ENCODE results near the gene MOCS3.

MOCS3 gene

GRCh38 chr20:50996901-50997865, 38.6 kb downstream of the MOCS3 start:
- peaks cover 43% of the 10 kb centered on the region for H3K27me3 Mint-ChIP-seq (ENCODE audit: low read depth)
- H3K36me3 Mint-ChIP-seq (ENCODE audit: low read depth): no peaks in the 10 kb centered on the region
- H3K4me1 Mint-ChIP-seq: no peaks in the 10 kb centered on the region
- no peak overlapping the region for H3K4me3 Mint-ChIP-seq
- TF ChIP-seq CTCF (IDR thresholded peaks at IDR 0.05; ENCODE audit: unreplicated experiment in 3 of 3): no peak
- H3K27ac Mint-ChIP-seq: no peak overlapping the region
- no peaks in the 10 kb centered on the region for H3K9me3 Mint-ChIP-seq

DNA sequence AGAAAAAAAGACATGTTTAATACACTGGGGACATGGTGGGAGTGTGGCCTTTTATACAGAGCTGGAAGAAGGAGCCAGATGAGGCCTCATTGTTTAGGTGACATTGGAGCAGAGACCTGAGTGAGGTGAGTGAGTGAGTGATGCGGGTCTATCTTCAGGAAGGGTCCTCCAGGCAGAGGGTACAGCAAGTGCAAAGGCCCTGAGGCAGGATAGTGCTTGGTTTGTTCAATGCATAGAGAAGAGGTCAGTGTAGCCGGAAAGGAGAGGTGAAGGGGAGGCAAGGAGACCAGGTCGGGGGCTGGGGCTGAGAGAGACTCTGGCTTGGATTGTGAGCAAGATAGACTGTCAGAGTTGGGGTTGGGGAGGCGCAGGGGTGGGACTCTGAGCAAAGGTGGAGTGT, 40.7 kb downstream of the MOCS3 start:
- no peak overlapping the region for H3K27ac Mint-ChIP-seq
- no peak overlapping the region for H3K4me3 Mint-ChIP-seq
- peaks cover 32% of the 10 kb centered on the region for H3K27me3 Mint-ChIP-seq (ENCODE audit: low read depth)
- no peaks in the 10 kb centered on the region for H3K9me3 Mint-ChIP-seq
- TF ChIP-seq CTCF (IDR thresholded peaks at IDR 0.05; ENCODE audit: unreplicated experiment in 3 of 3): no peak
- H3K36me3 Mint-ChIP-seq (ENCODE audit: low read depth): no peaks in the 10 kb centered on the region
- H3K4me1 Mint-ChIP-seq: peaks cover 7% of the 10 kb centered on the region

DNA sequence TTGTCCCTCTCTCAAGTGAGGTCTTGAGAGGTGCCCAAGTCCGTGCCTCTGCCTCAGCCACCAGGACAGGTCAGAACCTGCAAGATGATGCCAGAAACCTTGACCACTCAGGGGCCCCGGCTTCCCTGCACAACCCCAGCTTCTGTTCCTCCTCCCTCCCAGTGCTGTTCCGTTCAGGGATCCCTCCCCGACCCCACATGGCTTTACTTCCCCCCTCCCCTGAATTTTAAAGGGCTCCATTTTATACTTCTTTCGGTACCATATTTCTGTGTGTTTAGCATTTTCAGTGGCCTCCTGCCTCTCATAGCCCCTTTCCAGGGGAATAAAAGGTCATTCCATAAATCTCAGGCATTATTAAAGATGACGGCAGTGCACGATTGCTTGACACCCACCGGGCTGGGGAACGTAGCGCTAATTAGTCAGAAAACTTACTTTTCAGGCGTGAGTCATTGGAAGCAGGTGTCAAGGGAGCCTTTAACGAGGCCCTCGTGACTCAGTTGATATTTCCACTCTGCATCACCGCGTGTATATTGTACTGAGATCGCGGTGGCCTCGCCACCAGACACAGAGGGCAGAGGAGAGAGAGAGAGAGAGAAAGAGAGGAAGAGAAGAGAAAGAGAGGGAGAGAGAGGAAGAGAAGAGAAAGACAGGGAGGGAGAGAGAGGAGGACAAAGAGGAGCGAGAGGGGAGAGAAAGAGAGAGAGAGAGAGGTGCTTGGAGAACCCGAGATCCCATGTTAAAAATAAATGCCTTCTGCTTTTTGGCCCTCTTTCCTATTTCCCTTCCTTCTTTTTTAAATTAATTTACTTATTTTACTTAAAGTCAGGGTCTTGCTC, 43.0 kb downstream of the MOCS3 start:
- H3K27ac Mint-ChIP-seq: no peak overlapping the region
- no peak overlapping the region for H3K4me3 Mint-ChIP-seq
- H3K27me3 Mint-ChIP-seq (ENCODE audit: low read depth): peaks cover 25% of the 10 kb centered on the region
- no peak for TF ChIP-seq CTCF (IDR thresholded peaks at IDR 0.05; ENCODE audit: unreplicated experiment in 3 of 3)
- peaks cover 7% of the 10 kb centered on the region for H3K4me1 Mint-ChIP-seq
- peaks cover 8% of the 10 kb centered on the region for H3K36me3 Mint-ChIP-seq (ENCODE audit: low read depth)
- no peaks in the 10 kb centered on the region for H3K9me3 Mint-ChIP-seq

- Mint-ChIP-seq H3K27me3 (ENCODE audit: low read depth) (peaks cover 20% of the 10 kb centered on the region), H3K27ac (peak overlapping the region in 1 of 3 experiments; percentile 54), H3K9me3 (no peaks in the 10 kb centered on the region), H3K4me1 (peaks cover 7% of the 10 kb centered on the region), H3K4me3 (no peak overlapping the region), H3K36me3 (ENCODE audit: low read depth) (peaks cover 8% of the 10 kb centered on the region)
- TF ChIP-seq CTCF (IDR thresholded peaks at IDR 0.05; ENCODE audit: unreplicated experiment in 3 of 3): no peak
These were observed 44.0 kb downstream of the MOCS3 start for GRCh38 chr20:51002633-51003032.

DNA sequence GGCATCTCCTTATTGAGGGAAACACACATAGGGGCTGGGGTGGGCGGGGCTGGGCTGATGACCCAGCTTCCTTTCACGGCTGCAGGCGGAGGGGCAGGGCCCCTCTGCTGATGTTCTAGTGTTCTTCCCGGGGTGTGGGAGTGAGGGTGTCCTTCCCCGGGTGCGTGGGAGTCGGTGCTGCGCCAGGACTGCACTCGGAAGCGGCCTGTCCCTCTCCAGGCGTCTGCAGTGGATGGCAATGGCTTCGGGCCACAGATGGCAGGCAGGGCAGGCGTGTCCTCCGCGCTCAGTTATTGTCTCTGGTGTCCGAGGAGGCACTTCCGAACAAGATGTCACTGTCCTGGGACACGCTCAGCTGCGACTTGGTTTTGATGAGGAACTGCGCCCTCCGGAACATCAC, 45.1 kb downstream of the MOCS3 start:
- no peaks in the 10 kb centered on the region for H3K9me3 Mint-ChIP-seq
- peaks cover 10% of the 10 kb centered on the region for H3K36me3 Mint-ChIP-seq (ENCODE audit: low read depth)
- peaks cover 20% of the 10 kb centered on the region for H3K27me3 Mint-ChIP-seq (ENCODE audit: low read depth)
- no peak overlapping the region for H3K27ac Mint-ChIP-seq
- peaks cover 7% of the 10 kb centered on the region for H3K4me1 Mint-ChIP-seq
- no peak overlapping the region for H3K4me3 Mint-ChIP-seq
- TF ChIP-seq CTCF (IDR thresholded peaks at IDR 0.05; ENCODE audit: unreplicated experiment in 3 of 3): no peak
